A673 (cell line): ENCODE data around the gene NUDT8. TPM values are rescaled to one million over a fixed set of nuclear protein-coding genes. Genes with fewer than 3 reads are reported as not detected.

Experiments
- BruUV-seq: library from RNA; stranded (reverse); fragments of 400-500 nt; replicated peaks from 2 replicates; lab custom pipeline; 2021; lab: Mats Ljungman, UMichigan
- CTCF ChIA-PET: fragments of 300-600 bp; sonication (Branson Sonifier 250); formaldehyde crosslinking; loops from one replicate; lab custom pipeline; 2022; ENCODE audit warnings: antibody characterized with exemption; lab: Charles Lee
- POLR2A ChIA-PET: fragments of 300-600 bp; sonication (Branson Sonifier 250); formaldehyde crosslinking; loops from one replicate; lab custom pipeline; 2022; ENCODE audit warnings: antibody characterized with exemption; ENCODE audit not compliant: low non-redundant PET; lab: Charles Lee
- DNase-seq: peaks from one replicate; pipeline ENCODE4 v3.0.0-alpha.2; 2015; ENCODE audit warnings: low spot score
- H3K27ac ChIP-seq: fragments of 200-600 bp; sonication (generic); 2 replicates; pipeline ENCODE4 v1.5.1; 2016; ENCODE audit warnings: mixed run types, low read depth, mild to moderate bottlenecking, mixed read lengths, antibody characterized with exemption, low read length; ENCODE audit not compliant: poor library complexity, severe bottlenecking
- H3K27me3 ChIP-seq: fragments of 200-600 bp; sonication (generic); replicated peaks from 2 replicates; pipeline ENCODE4 v1.6.1; 2017; ENCODE audit warnings: mixed run types, low read depth, mild to moderate bottlenecking, mixed read lengths, antibody characterized with exemption, low read length; ENCODE audit not compliant: insufficient read depth, poor library complexity
- H3K36me3 ChIP-seq: fragments of 200-600 bp; sonication (generic); 2 replicates; pipeline ENCODE4 v1.6.1; 2016; ENCODE audit warnings: mixed run types, mild to moderate bottlenecking, mixed read lengths, antibody characterized with exemption, low read length; ENCODE audit not compliant: insufficient read depth, poor library complexity, severe bottlenecking
- H3K4me1 ChIP-seq: fragments of 200-600 bp; sonication (generic); 2 replicates; pipeline ENCODE4 v1.6.1; 2017; ENCODE audit warnings: mixed run types, mild to moderate bottlenecking, mixed read lengths, antibody characterized with exemption, low read length; ENCODE audit not compliant: insufficient read depth, poor library complexity, severe bottlenecking
- H3K4me3 ChIP-seq: fragments of 200-600 bp; sonication (generic); 2 replicates; pipeline ENCODE4 v1.5.1; 2016; ENCODE audit warnings: low read depth, mixed run types, mild to moderate bottlenecking, mixed read lengths, low read length; ENCODE audit not compliant: poor library complexity, severe bottlenecking
- H3K9me3 ChIP-seq: fragments of 200-600 bp; sonication (generic); 2 replicates; pipeline ENCODE4 v1.6.1; 2016; ENCODE audit warnings: mixed run types, low read depth, mild to moderate bottlenecking, mixed read lengths, antibody characterized with exemption, low read length; ENCODE audit not compliant: poor library complexity, severe bottlenecking
- EZH2 ChIP-seq: fragments of 200-600 bp; sonication (generic); IDR thresholded peaks from 2 replicates; pipeline ENCODE4 v1.6.1; 2017; ENCODE audit warnings: borderline replicate concordance, low read depth, mild to moderate bottlenecking, mixed read lengths, antibody characterized with exemption, low read length; ENCODE audit not compliant: poor library complexity, severe bottlenecking
- intact Hi-C: fragments of 100-400 bp; cut with micrococcal nuclease; formaldehyde crosslinking; loops from one replicate; pipeline ENCODE4 v1.10.0; 2022; ENCODE audit not compliant: unreplicated experiment
- total RNA-seq: library from RNA; stranded (reverse); gene quantifications from 2 replicates; pipeline ENCODE4 v1.2.3, GENCODE V29; 2021
- TF ChIP-seq, protein P1 (sequence below): fragments of 300-800, 200-600 bp; sonication (generic); conservative IDR thresholded peaks from 2 replicates; pipeline ENCODE4 v1.5.1; 2017; ENCODE audit warnings: low read depth, mild to moderate bottlenecking, antibody characterized with exemption, low read length, moderate library complexity, mixed read lengths

NUDT8 gene
- total RNA-seq, 1 experiment from 2014 or later, result 3.4 TPM

DNA sequence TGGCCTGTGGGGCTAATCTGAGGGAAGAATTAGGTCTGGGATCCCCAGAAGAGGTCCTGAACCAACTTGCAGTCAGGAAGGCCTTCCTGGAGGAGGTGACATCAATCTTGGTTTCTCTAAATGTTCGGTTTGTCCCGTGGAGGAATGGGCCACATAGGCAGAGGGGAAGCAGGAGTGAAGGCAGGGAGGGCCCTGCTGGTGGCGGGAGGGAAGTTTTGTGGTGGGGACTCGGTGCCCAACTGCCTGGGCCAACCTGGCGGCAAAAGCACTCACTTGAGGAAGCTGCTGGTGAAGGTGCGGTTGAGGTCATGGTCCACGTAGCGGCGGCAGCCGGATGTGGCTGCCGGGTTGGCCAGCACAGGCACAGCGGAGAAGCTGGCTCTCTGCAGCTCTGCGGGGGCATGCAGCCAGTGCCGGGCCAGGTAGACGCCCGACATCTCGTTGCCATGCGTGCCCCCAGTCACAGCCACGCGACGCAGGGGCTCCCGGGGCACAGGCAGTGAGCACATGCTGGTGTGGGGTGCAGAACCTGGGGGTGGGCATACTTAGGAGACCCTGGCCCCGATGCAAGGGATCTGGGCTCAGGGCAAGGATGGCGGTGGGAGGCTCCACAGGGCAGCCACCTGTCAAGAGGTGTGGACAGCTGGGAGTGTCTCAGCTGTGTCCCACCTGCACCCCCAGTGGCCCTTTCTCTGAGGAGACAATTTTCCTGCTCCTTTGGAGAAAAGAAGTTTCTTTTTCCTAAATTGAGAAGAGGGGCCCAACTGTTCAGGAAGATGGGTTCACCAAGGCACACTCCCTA is 17.0 kb upstream of the NUDT8 start:
- H3K27me3 ChIP-seq, result no peaks in the 10 kb centered on the region
- intact Hi-C loops, result no loop called here
- H3K4me3 ChIP-seq, result no peak overlapping the region
- POLR2A ChIA-PET, result no interaction called here
- CTCF ChIA-PET, result no interaction called here
- H3K9me3 ChIP-seq, result no peaks in the 10 kb centered on the region
- H3K36me3 ChIP-seq, result no peaks in the 10 kb centered on the region
- no peak overlapping the region for H3K27ac ChIP-seq
- TF ChIP-seq EZH2, result no peak
- TF ChIP-seq, protein P1, sequence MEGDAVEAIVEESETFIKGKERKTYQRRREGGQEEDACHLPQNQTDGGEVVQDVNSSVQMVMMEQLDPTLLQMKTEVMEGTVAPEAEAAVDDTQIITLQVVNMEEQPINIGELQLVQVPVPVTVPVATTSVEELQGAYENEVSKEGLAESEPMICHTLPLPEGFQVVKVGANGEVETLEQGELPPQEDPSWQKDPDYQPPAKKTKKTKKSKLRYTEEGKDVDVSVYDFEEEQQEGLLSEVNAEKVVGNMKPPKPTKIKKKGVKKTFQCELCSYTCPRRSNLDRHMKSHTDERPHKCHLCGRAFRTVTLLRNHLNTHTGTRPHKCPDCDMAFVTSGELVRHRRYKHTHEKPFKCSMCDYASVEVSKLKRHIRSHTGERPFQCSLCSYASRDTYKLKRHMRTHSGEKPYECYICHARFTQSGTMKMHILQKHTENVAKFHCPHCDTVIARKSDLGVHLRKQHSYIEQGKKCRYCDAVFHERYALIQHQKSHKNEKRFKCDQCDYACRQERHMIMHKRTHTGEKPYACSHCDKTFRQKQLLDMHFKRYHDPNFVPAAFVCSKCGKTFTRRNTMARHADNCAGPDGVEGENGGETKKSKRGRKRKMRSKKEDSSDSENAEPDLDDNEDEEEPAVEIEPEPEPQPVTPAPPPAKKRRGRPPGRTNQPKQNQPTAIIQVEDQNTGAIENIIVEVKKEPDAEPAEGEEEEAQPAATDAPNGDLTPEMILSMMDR, result no peak
- H3K4me1 ChIP-seq, result peaks cover 19% of the 10 kb centered on the region
- no TSS peak for BruUV-seq
- no peak for DNase-seq

DNA sequence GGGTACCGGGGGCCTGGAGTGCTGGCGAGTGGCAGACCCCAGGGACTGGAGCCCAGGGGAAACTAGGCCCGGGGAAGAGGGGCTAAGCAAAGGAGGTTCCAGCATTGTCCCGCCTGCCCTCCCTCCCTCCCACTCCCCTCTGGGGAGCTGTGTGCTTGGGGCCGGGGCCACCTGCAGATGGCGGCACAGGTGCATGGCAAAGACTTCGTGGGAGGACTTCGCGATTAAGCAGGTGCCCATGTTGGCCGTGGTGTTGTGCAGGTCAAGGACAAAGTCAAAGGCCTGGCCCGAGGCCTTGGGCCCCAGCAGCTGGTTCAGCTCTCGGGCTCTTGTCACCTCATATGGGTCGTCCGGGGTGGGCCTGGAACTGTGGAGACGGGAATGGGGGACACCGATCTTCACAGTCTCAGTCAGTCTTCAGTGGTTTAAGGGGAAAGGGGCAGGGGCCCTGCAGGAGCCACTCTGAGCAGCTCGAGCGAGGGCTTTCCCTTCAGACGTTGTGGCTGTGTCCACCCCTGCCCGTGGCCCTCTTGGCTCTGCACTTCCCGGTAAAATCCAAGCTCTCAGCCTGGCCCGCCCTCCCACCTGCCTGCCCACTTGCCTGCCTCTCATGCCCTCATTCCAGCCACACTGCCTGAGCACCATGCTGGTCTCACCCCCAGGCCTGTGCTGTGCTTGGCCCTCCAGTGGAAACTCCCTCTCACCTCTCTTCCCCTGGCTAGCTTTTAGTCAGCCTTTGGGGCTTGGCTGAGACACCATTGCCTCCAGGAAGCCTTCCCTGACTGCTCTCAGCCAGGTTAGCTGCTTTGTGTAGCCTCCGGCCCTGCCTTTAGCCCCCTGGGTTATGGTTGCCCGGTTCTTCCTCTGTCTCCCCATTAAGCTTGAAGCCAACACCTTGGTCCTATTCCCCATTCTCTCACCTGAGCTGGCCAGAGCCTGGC is 16.1 kb upstream of the NUDT8 start:
- no TSS peak for BruUV-seq
- H3K36me3 ChIP-seq, result no peaks in the 10 kb centered on the region
- no peak overlapping the region for H3K27ac ChIP-seq
- TF ChIP-seq, protein P1, result no peak
- no peak for TF ChIP-seq EZH2
- intact Hi-C loops, result no loop called here
- no peak overlapping the region for H3K4me3 ChIP-seq
- DNase-seq, result no peak
- CTCF ChIA-PET, result interaction anchor here (0.6 kb wide), 1 partner anchor 309 kb away, joined by 3 read pairs; no protein-coding TSS in a partner anchor
- no peaks in the 10 kb centered on the region for H3K27me3 ChIP-seq
- H3K4me1 ChIP-seq, result peaks cover 19% of the 10 kb centered on the region
- no peaks in the 10 kb centered on the region for H3K9me3 ChIP-seq
- POLR2A ChIA-PET, result no interaction called here

DNA sequence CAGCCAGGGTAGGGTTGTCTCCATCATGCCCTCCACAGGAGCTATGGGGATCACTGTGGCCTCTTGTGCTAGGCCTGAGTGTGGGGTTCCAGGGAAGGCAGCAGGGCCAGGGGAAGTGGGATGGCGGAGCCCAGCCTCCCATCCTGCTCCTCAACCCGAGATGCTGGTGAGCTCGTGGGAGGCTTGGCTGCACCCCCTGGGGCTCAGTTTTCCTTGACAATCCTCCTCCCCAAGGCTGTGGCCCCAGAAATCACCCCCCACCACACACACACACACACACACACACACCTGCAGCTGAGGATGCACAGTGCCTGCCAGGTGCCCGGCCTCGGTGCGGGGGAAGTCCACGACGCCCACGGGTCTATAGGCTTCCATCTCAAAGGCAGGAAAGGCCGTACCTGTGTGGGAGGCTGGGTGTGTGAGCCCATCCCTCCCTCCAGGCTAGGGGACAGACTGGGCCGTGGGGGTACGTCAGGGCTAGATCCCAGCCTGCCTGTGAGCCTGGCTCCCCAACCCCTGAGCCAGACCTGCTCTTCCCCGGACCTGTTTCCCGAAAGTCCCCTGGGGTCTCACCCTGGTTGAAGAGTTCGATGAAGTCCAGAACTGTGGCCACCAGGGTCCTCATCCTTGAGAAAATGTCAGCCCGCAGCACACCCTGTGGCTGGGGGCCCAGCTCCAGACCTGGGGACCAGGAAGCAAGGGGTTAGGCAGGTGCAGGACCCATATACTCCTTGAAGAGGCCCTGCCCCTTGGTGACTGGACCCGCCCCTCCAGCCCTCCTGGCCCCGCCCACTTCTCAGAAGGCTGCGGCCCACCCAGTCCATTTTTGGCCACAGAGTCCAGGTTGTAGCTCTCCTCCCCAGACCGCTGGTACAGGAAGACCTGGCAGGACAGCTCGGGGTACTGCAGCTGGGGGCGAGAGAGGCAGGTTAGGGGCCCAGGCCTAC is 15.0 kb upstream of the NUDT8 start:
- H3K27me3 ChIP-seq, result no peaks in the 10 kb centered on the region
- ChIA-PET POLR2A (no interaction called here), CTCF (interaction anchor here (0.6 kb wide), 1 partner anchor 310 kb away, joined by 3 read pairs; no protein-coding TSS in a partner anchor)
- H3K36me3 ChIP-seq, result no peaks in the 10 kb centered on the region
- H3K4me3 ChIP-seq, result no peak overlapping the region
- no peaks in the 10 kb centered on the region for H3K9me3 ChIP-seq
- intact Hi-C loops, result no loop called here
- DNase-seq, result no peak
- peaks cover 10% of the 10 kb centered on the region for H3K4me1 ChIP-seq
- no peak overlapping the region for H3K27ac ChIP-seq
- TF ChIP-seq, protein P1, result no peak
- no peak for TF ChIP-seq EZH2
- BruUV-seq, result no TSS peak
